GM15510 (cell line): ENCODE data around the gene ATAD3B.

Source experiments
- POLR2A ChIP-seq: IDR thresholded peaks from 3 replicates; pipeline ENCODE4 v1.6.1; 2011; ENCODE audit warnings: borderline replicate concordance; ENCODE audit not compliant: insufficient read length; ENCODE audit errors: extremely low read depth

ATAD3B gene

GRCh38 chr1:1538334-1538733, 66.8 kb downstream of the ATAD3B start:
- TF ChIP-seq POLR2A = no peak

- no peak for TF ChIP-seq POLR2A
Measured at GRCh38 chr1:1538989-1539309, 67.4 kb downstream of the ATAD3B start.

- TF ChIP-seq POLR2A = no peak
Measured at GRCh38 chr1:1539310-1540089, 67.9 kb downstream of the ATAD3B start.

DNA sequence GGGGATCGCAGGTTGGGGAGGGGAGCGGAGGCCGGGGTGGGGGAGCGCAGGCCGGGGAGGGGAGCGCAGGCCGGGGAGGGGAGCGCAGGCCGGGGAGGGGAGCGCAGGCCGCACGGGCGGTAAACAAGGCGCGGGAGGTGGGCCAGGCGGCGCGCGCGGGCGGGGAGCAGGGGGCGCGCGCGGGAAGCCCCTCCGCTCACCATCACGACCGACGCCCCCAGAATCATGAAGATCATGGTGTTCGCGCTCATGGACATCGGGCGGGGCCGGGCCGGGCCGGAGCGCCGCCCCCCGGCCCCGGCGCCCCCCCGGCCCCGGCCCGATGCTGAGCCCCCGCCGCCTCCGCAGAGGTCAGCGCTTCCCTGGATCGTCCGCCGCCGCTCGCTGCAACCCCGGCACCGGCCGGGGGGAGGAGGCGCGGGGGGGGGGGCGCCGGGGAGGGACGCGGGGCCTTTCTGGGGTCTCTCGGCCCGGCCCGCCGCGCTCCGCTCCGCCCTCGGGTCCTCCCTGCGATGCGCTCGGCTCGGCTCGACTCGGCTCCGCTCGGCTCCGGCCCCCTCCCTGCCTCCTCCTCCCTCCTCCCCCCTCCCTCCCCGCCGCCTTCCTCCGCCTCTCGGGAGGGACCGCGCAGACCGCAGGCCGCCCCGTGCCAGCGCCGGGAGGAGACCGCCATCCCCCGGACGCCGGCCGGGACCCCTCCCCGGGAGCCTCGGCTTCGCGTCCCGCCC, 68.7 kb downstream of the ATAD3B start, which contains the start of gene TMEM240:
TMEM240 (minus strand) TSS at position 535 of the 728 bp plus-strand sequence; CDS start at position 257, 278 bp downstream.
- TF ChIP-seq POLR2A = no peak

DNA sequence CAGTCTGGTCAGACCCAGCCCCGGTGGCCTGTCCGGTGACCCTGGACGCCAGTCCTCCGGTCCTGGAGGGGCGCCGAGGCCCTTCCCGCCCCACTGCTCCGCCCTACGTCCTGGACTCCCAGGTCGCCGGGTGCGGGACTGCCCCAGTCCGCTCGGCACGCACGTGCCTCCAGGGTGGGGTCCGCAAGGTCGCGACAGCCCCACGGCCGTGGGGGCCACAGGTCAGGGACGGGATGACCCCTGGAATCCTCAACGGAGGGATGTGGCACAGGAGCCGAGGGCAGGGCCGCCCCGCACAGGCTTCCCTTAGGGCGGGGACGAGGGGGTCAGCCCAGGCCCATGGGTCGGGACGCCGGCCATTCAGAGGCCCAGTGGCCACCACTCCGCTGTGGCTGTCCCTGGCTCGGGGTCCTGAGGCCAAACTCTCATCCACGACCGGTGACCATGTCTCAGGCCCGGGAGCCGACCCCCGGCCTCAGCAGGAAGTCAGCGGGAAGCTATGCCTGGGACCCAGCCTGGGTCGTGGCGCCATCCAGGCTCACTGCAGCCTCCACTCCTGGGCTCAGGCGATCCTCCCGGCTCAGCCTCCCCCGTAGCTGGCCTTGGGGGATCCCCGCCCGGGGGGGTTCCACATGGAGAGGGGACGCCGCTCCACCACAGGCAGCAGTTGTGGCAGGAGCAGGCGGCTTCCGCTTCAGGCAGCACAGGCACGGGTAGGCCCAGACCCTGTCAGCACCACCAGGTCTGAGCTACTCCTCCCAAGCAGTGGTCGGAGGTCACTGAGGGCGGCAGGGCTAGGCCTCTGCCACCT, 69.5 kb downstream of the ATAD3B start:
- no peak for TF ChIP-seq POLR2A

GRCh38 chr1:1541956-1542765, 70.6 kb downstream of the ATAD3B start:
- no peak for TF ChIP-seq POLR2A

- TF ChIP-seq POLR2A = no peak
Measured at GRCh38 chr1:1542766-1543705, 71.5 kb downstream of the ATAD3B start.

DNA sequence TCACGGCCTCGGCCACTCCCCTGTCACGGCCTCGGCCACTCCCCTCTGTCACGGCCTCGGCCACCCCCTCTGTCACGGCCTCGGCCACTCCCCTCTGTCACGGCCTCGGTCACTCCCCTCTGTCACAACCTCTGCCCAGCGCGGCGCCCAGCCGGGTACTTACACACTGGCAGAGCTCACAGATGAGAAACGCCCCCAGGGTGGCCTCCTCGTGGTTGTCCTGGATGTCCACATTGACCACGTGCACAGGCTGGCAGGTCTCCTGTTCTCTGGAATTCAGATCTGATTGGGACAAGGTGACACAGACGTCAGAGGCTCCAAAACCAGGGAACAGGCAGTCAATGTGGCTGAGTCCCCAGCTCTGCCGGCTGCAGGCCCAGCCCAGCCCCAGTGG, 72.1 kb downstream of the ATAD3B start:
- TF ChIP-seq POLR2A = no peak

GRCh38 chr1:1544544-1544943, 73.0 kb downstream of the ATAD3B start:
- TF ChIP-seq POLR2A = no peak
